ENCODE results near the gene UTS2.

The UTS2 gene, protein sequence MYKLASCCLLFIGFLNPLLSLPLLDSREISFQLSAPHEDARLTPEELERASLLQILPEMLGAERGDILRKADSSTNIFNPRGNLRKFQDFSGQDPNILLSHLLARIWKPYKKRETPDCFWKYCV

DNA sequence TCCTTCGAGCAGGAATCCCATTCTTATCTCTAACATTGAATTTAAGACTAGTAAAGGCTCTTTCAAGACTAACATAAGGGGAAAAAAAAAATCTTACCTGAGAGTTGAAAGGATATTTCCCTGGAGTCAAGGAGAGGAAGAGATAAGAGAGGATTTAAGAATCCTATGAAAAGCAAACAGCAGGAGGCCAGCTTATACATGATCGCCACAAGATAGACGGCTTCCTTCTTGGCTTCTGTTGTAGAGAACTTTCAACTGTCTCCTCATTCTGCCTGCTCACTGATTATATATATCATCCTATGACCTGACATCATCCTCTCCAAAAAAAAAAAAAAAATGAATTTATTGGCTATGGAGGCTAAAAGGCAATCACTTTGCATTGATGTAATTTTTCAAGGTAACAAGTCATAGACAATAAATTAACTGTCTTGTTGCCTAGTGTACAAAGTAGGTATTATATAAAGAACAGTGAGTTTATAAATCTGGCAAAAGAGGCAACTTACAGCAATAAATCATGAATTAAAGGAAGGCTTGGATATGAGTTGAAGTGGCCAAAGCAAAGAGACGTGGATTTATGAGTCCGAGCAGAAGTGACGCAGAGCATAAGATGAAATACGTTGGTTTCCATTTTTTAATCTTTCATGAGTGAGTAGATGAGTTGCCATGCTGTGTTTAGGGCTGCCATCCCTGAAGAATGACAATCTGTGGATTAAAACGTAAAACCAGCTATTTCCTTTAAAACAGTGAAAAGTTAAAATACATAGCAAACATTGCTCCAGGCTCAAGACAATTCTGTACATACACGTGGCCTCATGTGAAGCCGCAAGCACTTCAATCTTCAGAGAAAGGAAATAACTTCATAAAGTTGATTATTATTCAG lies at the start of gene UTS2:
TSS of gene UTS2 (minus strand) at position 262 of the 880 bp plus-strand sequence. CDS start at position 200, 62 bp downstream.
- in situ Hi-C loops (cut with HindIII; ENCODE audit: low sequenced_read_pairs): no loop called here

DNA sequence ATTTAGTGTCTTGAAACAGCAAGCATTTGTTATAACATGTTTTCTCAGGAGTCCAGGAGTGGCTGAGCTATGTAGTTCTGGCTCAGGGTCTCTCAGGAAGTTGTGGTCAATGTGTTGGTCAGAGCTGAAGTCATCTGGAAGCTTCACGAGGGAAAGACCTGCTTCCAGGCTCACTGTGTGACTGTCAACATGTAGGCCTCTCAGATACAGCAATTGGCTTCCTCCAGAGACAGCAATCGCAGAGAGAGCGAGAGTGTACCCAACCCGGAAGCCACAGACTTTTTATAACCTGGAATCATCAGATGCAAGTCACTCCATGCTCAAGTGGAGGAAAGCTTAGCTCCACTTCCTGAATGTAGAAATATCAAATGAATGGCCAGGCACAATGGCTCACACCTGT lies 46.9 kb upstream of the UTS2 start:
- in situ Hi-C loops (cut with HindIII; ENCODE audit: low sequenced_read_pairs): loop anchor here (25.0 kb wide), 1 partner anchor 113 kb away; no protein-coding TSS in a partner anchor

DNA sequence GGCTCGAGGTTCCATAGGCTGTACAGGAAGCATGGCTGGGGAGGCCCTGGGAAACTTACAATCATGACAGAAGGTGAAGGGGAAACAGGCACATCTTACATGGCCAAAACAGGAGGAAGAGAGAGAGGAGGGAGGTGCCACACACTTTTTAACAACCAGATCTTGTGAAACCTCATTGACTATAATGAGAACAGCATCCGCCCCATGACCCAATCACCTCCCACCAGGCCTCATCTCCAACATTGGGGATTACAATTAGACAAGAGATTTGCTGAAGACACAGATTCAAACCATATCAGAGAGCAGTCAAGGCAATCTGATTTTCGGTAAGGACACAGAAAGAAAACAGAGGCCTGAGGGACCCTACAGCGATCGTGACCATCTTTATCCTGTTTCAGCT lies 46.1 kb upstream of the UTS2 start:
- in situ Hi-C loops (cut with HindIII; ENCODE audit: low sequenced_read_pairs): no loop called here

DNA sequence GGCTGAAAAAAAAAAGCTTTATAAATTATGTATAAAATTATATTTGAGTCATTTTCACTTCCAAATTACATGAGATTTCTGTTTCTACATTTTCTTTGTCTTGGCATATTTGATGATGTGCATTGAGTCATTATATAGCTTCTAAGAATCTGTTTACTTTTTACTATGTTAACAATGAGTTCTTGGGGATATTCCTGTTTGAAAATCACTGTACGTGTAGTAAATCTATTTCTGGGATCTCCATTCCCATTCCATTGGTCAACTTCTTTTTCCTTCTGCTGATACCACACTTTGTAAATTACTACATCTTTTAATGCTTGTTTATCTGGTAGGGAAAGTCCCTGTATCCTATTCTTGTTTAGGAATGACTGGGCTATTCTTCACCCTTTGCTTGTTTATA lies 44.1 kb upstream of the UTS2 start:
- in situ Hi-C loops (cut with HindIII; ENCODE audit: low sequenced_read_pairs): no loop called here

DNA sequence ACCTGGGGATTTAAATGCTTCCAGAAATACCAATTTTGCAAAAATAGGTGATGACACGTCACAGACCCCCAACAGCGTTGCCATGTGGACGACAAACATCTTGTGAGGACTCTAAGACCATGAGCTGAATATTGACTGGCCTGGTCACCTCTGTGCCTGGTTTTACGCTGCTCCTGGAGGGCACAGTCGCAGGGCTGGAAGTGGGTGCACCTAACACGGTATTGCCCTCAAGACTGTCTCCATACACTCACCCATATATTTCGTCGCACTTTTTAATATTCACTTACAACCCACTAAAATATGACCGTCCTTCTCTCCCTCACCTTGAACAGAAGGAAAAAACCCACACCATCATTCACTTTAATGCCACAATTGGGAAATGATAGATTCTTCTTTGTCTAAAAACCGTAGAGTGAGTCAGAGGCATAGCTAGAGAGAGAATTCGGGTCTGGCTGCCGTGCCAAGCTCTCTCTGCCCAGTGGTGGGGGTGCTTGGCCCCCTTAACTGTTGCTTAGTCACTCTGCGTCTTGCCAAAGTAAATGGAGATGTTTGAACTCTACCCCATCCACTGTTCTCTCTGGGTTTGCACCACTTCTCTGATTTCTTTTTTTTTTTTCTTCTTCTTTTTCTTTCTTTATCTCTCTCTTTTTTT lies 40.8 kb upstream of the UTS2 start:
- in situ Hi-C loops (cut with HindIII; ENCODE audit: low sequenced_read_pairs): no loop called here

DNA sequence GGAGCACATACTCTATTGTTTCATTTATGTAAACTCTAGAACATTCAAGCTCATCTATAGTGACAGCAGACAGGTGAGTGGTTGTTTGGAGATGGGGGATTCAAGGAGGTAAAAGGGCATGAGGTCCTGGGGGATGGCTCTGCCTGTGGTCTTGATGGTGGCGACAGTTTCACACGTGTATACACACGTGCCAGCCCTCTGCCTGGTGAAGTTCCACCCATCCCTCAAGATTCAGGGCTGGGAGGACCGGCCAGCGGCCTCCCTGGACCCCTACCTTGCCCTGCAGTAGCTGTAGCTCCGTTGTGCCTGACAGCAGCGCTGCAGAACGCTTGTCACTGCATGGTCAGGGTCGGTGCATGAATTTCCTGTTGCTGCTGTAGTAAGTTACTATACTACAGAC lies 38.9 kb upstream of the UTS2 start:
- in situ Hi-C loops (cut with HindIII; ENCODE audit: low sequenced_read_pairs): no loop called here

DNA sequence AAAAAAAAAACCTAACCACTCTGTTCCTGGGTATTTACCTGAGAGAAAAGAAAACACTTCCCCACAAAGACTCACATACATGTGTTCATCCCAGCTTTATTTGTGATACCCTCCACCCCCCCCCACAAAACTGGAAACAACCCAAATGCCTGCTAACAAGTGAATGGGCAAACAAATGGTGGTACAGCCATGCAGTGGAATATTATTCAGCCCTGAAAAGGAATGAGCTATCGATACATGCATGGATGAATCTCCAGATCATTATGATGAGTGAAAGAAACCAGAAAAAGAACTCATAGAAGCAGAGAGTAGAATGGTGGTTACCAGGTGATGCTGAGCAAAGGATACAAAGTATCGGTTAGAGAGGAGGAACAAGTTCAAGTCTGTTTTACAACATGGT lies 38.0 kb upstream of the UTS2 start:
- in situ Hi-C loops (cut with HindIII; ENCODE audit: low sequenced_read_pairs): no loop called here

DNA sequence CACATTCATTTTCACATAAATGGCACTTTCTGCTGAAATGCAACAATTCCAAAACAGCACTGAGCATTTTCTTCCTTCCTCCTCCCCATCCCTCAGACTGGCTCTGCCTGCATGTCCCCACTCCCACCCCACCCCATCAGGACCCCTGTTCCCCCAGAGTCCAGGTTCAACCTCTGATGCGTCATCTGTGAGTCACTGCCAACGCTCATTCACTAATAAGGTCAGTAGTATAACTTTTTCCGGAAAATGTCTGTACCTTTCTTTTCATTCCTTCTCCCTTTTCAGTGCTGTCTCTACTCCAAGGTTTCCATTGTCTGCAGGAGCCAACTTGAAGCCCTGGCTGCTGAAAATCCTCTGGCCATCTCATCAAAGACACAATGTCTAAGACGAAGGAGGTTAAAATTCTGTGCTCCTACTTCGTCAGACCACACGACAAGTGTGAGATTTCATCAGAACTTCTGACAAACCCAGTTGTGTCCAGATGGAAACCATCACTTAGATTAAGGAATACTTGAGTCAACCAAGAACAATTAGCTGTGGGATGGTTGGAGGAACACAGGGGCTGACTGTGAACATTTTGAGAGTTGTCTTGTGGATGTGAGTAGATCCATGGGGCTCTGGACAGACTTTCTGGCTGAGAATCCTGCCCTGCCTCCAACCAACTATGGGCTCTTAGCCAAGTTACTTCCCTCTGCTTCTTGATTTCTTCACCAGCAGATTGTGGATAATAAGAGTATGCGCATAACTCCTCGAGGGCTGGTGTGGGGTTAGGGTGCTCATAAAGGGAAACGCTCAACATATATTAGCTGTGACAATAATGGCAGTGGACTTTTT lies 35.6 kb upstream of the UTS2 start:
- in situ Hi-C loops (cut with HindIII; ENCODE audit: low sequenced_read_pairs): no loop called here

DNA sequence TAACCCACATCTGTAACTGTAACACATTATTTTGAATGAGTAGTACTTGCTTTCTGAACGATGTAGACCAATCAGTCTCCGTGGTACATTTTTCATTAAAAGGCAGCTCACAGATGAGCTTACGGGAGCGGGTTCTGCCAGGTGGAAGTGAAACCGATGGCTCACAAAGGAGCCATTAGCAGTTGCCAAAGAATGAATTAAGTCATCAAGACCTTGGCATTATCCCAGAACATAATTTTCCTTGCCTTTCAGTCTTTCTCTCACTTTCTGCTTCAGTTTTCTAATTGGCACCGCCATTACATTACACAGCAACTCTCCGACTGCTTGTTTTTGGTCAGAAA lies 33.5 kb upstream of the UTS2 start:
- in situ Hi-C loops (cut with HindIII; ENCODE audit: low sequenced_read_pairs): no loop called here

DNA sequence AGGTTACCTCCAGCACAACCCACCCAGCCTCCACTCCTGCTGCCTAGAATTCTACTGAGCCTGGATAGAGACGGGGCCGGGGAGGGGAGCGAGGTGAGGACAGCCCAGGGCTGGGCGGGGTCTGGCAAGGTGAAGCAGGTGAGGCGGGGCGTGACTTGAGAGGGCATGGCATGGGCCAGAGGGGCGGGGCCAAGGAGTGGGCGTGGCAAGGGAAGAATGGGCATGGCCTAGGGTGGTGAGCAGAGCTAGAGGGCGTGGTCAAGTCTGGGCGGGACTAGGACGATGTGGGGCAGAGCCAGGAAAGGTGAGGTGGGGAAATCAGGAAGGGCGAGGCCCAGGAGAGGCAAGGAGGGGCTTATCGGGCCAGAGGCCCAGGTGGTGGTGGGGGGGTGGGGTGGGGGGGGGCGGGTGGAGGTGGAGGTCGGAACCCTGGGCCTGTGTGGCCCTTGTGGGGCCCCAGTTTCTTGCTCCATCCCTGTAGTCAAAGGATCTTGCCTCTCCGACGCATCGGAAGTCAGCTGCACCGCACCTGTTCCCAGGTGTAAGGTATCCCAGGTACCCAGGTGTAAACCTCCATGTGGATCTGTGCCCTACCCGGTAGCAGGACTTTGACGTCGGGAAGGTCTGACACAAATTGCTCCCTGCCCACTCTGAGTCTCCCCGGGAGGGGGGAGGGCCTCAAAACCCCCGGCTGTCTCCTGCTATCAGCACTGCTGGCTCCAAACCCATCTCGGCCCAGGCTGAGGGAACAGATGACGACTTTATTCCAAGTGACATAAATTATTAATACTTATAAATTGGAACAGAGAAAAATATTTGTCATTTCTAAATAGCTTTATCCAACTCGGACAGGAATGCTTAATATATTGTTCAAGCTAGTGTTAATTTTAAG lies 32.9 kb upstream of the UTS2 start:
- in situ Hi-C loops (cut with HindIII; ENCODE audit: low sequenced_read_pairs): no loop called here

DNA sequence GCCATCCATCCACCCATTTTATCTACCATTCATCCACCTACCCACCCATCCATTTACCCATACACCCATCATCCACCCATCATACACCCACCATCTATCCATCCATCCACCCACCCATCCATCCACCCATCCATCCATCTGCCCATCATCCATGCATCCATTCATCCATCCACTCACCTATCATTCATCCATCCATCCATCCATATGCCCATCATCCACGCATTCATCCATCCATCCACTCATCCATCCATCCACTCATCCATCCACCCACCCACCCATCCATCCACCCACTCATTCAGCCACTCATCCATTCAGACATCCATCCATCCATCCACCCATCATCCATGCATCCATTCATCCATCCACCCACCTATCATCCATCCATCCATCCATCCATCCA lies 31.9 kb upstream of the UTS2 start:
- in situ Hi-C loops (cut with HindIII; ENCODE audit: low sequenced_read_pairs): no loop called here

DNA sequence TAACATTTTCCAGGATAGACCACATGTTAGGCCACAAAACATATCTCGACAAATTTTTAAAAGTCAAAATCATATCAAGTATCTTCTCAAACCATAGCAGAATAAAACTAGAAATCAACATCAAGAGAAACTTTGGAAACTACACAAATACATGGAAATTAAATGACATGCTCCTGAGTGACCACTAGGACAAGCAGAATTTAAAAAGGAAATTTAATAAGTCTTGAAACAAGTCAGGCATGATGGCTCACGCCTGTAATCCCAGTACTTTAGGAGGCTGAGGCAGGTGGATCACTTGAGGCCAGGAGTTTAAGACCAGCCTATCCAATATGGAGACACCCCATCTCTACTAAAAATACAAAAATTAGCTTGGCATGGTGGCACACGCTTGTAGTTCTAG lies 26.4 kb upstream of the UTS2 start:
- in situ Hi-C loops (cut with HindIII; ENCODE audit: low sequenced_read_pairs): no loop called here

DNA sequence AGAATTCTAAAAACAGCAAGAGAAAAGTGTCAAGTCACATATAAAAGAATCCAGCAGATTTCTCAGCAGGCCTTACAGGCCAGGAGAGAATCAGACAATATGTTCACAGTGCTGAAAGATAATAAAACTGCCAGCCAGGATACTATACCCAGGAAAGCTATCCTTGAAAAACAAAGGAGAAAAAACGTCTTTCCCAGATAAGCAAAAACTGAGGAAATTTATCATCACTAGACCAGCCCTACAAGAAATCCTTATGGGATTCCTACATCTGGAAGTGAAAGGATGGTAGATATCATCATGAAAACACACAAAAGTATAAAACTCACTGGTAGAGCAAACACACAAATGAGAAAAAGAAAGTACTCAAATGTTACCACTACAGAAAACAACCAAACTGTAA lies 25.2 kb upstream of the UTS2 start:
- in situ Hi-C loops (cut with HindIII; ENCODE audit: low sequenced_read_pairs): no loop called here

DNA sequence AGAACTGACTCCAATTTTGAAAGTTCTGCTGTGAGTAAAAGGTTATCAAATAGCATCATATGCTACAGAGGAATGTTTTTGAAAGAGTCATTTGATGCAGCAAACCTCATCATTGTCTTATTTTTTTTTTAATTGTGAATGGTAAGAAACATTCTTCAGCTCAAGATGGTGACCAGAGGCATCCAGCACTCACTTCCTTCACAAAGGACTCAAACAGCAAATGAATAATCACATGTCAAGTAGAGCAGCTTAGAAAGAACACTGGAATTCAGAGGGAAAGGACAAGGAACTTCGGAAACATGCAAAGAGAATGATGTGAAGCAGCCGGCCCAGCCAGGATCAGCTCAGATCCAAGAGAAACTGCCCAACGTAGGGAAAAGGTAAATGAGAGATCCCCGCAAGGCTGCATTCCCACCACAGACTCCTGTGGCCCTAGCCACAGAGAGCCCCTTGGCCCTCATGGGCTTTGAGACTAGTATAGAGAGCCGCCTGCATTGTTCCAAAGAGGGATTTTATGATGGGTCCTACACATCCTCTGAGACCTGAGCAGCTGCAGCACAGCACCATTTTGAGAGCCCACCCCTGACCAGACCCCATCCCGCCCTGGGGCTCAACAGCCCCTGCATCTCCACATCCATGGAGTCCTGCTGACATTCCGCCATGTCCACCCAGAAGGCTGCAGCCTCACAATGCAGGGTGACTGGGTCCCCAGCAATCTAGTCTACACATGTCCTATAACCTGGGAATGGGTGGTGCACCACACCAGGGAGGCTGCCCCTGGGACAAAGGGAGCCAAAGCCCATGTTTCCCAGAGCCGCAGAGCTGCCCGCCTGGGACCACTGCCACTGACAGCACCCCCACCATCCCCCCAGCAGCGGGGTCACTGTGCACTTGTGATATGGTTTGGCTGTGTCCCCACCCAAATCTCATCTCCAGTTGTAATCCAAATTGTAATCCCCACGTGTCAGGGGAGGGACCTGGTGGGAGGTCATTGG lies 21.2 kb upstream of the UTS2 start:
- in situ Hi-C loops (cut with HindIII; ENCODE audit: low sequenced_read_pairs): no loop called here

DNA sequence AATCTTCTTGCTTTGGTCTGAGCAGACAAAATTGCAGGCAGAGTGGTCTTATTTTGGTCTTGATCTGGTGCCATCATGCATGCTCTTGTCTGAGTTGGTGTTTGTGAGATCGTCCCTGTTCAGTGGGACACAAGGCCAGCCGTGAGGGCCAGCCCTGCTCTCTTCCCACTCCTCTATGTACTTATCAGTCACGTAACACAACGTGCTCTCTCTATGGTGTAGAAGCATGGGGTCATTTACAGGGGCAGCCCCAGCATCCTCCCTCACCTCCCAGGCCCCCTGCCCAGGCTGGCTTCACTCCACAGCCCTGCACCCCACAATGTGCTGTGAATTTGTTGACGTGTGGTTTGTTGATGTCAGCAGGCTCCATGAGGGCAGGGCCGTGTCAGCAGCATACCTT lies 18.3 kb upstream of the UTS2 start:
- in situ Hi-C loops (cut with HindIII; ENCODE audit: low sequenced_read_pairs): no loop called here

DNA sequence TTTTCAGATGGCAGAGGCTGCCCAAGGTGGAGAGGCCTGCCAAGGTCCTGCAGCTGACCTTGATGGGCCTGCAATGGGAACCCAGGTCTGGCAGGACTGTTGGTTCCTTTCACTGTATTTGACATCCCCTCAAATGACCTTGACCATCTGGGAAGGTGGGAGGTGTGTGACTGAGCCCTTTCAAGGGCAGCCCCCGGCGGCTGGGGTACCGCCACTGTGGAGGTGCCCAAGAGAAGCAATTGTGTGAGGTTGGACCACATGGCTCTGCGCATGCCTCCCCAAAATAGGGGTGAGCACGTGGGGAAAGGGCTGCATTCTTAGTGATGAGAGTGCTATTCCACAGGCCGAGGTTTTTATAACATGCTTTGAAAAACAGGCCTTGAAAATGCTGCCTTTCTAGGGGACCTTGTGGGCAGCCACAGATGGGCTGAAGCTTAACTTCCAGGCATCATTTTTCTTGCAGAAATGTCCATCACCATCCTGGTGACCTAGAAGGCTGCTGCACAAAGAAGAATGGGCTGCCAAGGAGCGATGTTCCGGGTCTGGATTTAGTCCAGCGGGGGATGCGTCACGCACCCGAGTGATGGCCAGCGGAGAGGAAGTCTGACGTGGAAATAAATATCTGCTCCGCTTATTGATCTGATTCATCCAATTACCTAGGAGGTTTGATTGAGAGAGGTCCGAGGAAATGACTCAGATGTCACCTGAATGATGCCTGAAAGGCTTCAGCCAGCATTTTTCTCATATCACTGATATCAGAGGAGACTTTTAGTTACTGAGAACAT lies 16.5 kb upstream of the UTS2 start:
- in situ Hi-C loops (cut with HindIII; ENCODE audit: low sequenced_read_pairs): no loop called here

DNA sequence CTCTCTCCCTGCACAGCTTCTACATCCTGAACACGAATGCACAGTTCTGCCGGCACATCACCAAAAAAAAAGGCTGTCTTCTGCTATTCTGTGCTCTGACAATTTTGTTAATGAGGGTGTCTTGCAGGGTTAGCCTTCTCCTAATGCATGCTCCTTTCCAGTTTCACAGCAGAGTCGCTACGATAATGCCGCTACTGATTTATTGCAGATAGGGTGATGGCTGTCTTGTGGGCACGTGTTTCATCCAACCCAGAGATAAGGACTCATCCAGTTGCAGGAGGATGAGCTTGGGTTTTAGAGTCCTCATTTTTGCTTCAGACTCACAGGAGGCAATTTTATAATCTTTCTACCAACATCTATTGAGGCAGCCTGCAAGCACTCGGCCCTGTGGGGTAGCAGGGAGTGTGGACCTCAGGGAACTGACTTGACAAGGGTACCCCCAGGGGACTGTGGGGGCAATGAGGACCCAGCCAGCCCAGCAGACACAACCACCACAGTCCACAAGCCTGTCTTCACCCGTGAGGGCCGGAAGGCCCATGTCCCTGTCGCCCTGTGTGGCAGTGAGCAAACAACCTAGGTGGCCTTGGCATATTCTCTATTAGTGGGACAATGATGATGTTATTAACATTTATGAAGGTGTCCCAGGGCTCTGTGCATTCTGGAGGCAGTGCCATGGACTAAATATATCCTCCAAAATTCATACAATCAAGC lies 15.4 kb upstream of the UTS2 start:
- in situ Hi-C loops (cut with HindIII; ENCODE audit: low sequenced_read_pairs): no loop called here

DNA sequence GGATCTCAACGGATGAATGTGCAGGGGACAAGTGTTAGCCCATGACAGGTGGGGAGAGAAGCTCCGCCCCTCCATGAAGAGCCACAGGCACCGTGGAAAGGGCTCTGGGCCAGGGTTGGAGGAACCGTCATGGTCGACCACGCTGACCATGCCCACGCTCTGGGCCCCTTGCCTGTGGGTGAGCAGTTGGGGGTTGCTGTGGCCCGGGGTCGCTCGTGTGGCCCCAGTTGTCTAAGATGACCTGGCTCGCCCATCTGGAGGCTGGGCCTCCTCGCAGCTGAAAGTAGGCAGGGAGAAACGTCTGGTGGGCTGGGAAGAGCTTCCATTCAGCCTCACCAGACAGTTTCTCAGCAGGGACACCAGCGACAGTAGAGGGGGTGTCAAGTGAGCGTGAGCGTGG lies 13.1 kb upstream of the UTS2 start:
- in situ Hi-C loops (cut with HindIII; ENCODE audit: low sequenced_read_pairs): no loop called here
